Aortic smooth muscle cell (primary cell): ENCODE results near the gene C4BPB. TPM values are rescaled to one million over a fixed set of nuclear protein-coding genes. Genes with fewer than 3 reads are reported as not detected.

Experiments used
- total RNA-seq: library from RNA; depleted of rRNA; stranded (reverse); fragments of >200 nt; gene quantifications from 2 replicates; pipeline ENCODE4 v1.2.3, GENCODE V29; 2014

C4BPB gene, protein sequence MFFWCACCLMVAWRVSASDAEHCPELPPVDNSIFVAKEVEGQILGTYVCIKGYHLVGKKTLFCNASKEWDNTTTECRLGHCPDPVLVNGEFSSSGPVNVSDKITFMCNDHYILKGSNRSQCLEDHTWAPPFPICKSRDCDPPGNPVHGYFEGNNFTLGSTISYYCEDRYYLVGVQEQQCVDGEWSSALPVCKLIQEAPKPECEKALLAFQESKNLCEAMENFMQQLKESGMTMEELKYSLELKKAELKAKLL
- not detected in 2 replicates for total RNA-seq

GRCh38 chr1:207088701-207089626, at the start of gene C4BPB:
C4BPB (plus strand) TSS chr1:207088860; CDS start chr1:207089532, 672 bp downstream.

GRCh38 chr1:207051191-207051943, 37.3 kb upstream of the C4BPB start, which contains the start of gene YOD1:
YOD1 (minus strand) TSS chr1:207051208; CDS start chr1:207051030, 178 bp downstream.

GRCh38 chr1:207052911-207053769, 35.5 kb upstream of the C4BPB start, which contains the start of gene PFKFB2:
PFKFB2 (plus strand) TSS chr1:207053275; CDS start chr1:207054718, 1,443 bp downstream.

GRCh38 chr1:207103892-207104373, 15.3 kb downstream of the C4BPB start, which contains the start of gene C4BPA:
C4BPA (plus strand) TSS chr1:207104233; CDS start chr1:207113026, 8,793 bp downstream.

Other genes starting within 250 kb of the C4BPB start
- gene IL20, start 223.2 kb upstream of the C4BPB start, total RNA-seq: not detected in 2 replicates
- not detected in 2 replicates for gene IL24, start 191.4 kb upstream of the C4BPB start, total RNA-seq
- gene FCMR, start 166.9 kb upstream of the C4BPB start, total RNA-seq: 0.12 TPM in 1 of 2 replicates, not detected in the other
- gene PIGR, start 142.4 kb upstream of the C4BPB start, total RNA-seq: not detected in 2 replicates
- not detected in 2 replicates for gene FCAMR, start 118.4 kb upstream of the C4BPB start, total RNA-seq
- under 0.01 TPM in 1 of 2 replicates, not detected in the other for gene C1orf116, start 56.1 kb upstream of the C4BPB start, total RNA-seq
- gene YOD1, start 37.7 kb upstream of the C4BPB start, total RNA-seq: 5.4 and 6.2 TPM in 2 replicates
- 8.3 and 10.3 TPM in 2 replicates for gene PFKFB2, start 35.6 kb upstream of the C4BPB start, total RNA-seq
- gene C4BPA, start 15.4 kb downstream of the C4BPB start, total RNA-seq: not detected in 2 replicates
- 25.2 and 26.4 TPM in 2 replicates for gene CD55, start 232.8 kb downstream of the C4BPB start, total RNA-seq